ENCODE measurements around the gene EEF1AKMT2. TPM values are rescaled to one million over a fixed set of nuclear protein-coding genes. Genes with fewer than 3 reads are reported as not detected.

The EEF1AKMT2 gene
- total RNA-seq, 2 experiments from 2014 or later, result 24.2 to 25.7 TPM

DNA sequence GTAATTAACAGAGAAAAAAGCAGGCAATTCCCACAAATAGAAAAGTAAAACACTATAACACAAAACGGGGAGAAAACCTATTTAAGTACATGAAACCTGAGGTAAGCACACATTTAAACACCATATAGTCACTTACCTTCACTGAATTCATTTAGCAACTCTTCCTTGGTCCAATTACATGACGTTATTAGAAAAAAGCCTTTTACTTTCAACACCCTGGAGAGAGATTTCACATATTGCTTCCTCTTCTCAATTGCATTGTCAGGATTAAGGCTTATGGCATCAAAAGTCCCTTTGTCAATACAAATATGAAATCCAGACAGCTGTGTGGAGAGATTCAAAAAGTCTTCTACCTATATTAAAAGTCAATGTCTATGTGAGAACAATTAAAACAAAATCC, 26.4 kb downstream of the EEF1AKMT2 start:
- Mint-ChIP-seq H3K4me1 (ENCODE audit: low read depth) (no peaks in the 10 kb centered on the region), H3K4me3 (no peak overlapping the region), H3K27me3 (no peaks in the 10 kb centered on the region), H3K36me3 (ENCODE audit: low read depth) (peaks cover 20% of the 10 kb centered on the region), H3K27ac (no peak overlapping the region), H3K9me3 (no peaks in the 10 kb centered on the region)
- ATAC-seq, result no peak
- TF ChIP-seq, protein P1, sequence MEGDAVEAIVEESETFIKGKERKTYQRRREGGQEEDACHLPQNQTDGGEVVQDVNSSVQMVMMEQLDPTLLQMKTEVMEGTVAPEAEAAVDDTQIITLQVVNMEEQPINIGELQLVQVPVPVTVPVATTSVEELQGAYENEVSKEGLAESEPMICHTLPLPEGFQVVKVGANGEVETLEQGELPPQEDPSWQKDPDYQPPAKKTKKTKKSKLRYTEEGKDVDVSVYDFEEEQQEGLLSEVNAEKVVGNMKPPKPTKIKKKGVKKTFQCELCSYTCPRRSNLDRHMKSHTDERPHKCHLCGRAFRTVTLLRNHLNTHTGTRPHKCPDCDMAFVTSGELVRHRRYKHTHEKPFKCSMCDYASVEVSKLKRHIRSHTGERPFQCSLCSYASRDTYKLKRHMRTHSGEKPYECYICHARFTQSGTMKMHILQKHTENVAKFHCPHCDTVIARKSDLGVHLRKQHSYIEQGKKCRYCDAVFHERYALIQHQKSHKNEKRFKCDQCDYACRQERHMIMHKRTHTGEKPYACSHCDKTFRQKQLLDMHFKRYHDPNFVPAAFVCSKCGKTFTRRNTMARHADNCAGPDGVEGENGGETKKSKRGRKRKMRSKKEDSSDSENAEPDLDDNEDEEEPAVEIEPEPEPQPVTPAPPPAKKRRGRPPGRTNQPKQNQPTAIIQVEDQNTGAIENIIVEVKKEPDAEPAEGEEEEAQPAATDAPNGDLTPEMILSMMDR (IDR thresholded peaks at IDR 0.05), result no peak
- intact Hi-C loops (cut with micrococcal nuclease), result no loop called here
- no peak for DNase-seq
- ChIA-PET CTCF (interaction anchor here (0.8 to 1.8 kb wide), 3 partner anchors 9 to 298 kb away, joined by 3 to 7 read pairs (median 4); no protein-coding TSS in a partner anchor), POLR2A (interaction anchor here (1.0 to 1.5 kb wide), 2 partner anchors 9 to 14 kb away, joined by 3 to 4 read pairs; no protein-coding TSS in a partner anchor)

DNA sequence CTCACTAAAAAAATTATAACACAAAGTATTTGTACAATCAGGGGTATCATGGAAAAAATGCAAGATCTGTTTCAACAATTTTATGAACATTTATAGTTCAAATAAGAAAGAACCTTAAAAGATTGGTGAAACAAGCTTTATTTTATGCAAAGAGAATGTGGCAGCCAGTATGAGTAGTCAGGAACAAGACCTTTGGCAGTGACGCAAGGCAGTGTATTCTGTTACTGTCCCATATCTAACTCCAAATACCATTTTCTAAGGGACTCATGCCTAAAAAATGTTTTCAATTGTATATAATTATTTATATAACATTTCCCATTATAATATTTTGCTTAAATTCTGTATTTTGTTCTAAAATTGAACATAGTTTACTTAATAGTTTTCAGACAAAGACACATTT, 28.4 kb downstream of the EEF1AKMT2 start:
- Mint-ChIP-seq H3K27me3 (no peaks in the 10 kb centered on the region), H3K27ac (no peak overlapping the region), H3K4me3 (no peak overlapping the region), H3K9me3 (no peaks in the 10 kb centered on the region), H3K4me1 (ENCODE audit: low read depth) (no peaks in the 10 kb centered on the region), H3K36me3 (ENCODE audit: low read depth) (peaks cover 23% of the 10 kb centered on the region)
- CTCF ChIA-PET, result interaction anchor here (1.0 to 1.2 kb wide), 2 partner anchors 9 to 233 kb away, joined by 3 read pairs; no protein-coding TSS in a partner anchor
- intact Hi-C loops (cut with micrococcal nuclease), result no loop called here
- DNase-seq, result no peak
- POLR2A ChIA-PET, result interaction anchor here (0.6 kb wide), 1 partner anchor 229 kb away, joined by 3 read pairs; no protein-coding TSS in a partner anchor
- ATAC-seq, result no peak
- TF ChIP-seq, protein P1 (IDR thresholded peaks at IDR 0.05), result no peak

DNA sequence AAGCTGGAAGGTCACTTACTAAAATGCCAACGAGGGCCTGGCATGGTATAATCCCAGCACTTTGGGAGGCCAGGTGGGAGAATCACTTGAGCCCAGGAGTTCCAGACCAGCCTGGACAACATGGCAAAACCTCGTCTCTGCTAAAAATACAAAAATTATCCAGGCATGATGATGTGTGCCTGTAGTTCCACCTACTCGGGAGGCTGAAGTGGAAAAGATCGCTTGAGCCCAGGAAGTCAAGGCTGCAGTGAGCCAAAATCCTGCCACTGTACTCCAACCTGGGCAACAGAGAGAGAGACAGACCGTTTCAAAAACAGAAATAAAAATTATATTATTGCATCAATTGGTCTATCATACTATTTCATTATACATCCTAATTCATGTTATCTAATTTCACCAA, 29.4 kb downstream of the EEF1AKMT2 start:
- H3K36me3 Mint-ChIP-seq (ENCODE audit: low read depth), result peaks cover 21% of the 10 kb centered on the region
- POLR2A ChIA-PET, result interaction anchor here (1.3 kb wide), 1 partner anchor 24 kb away, joined by 4 read pairs; no protein-coding TSS in a partner anchor
- intact Hi-C loops (cut with micrococcal nuclease), result no loop called here
- no peaks in the 10 kb centered on the region for H3K27me3 Mint-ChIP-seq
- TF ChIP-seq, protein P1 (IDR thresholded peaks at IDR 0.05), result no peak
- no peak for DNase-seq
- H3K27ac Mint-ChIP-seq, result no peak overlapping the region
- no peaks in the 10 kb centered on the region for H3K9me3 Mint-ChIP-seq
- H3K4me1 Mint-ChIP-seq (ENCODE audit: low read depth), result no peaks in the 10 kb centered on the region
- no peak for ATAC-seq
- H3K4me3 Mint-ChIP-seq, result no peak overlapping the region
- CTCF ChIA-PET, result interaction anchor here (1.0 to 1.2 kb wide), 2 partner anchors 8 to 232 kb away, joined by 3 read pairs; no protein-coding TSS in a partner anchor

DNA sequence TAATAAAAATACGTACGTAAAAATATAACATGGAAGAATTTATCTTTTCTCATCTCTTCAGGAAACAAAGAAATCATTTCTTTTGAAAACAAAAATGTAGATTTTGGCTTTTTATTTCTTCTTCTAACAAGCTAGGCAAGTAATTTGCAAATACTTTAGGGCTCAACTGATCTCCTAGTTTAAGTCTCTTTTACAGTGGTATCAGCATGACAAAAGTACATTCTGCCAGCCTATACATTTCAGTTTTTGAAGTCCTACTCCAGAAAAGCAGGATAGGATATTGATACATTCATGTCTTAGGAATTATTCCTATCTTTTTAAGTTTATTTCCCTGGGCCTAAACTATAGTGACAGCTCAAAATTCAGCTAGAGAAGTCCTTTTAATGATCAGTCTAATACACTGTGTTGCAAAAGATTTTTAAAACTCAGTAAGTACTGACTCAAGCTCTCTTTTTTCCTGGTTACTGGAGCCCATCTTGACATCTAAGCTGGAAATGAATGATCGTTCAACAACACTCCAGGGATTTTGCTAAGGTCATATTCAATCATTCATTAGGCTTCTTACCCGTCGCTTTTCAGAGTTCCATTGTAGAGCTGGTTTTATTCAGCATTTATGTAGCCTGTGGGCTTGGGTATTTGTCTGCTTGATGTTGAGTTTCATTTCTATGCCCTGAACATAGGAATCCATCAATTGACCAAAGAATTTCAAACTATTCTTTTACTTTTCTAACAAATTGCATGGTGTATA, 35.4 kb downstream of the EEF1AKMT2 start:
- Mint-ChIP-seq H3K36me3 (ENCODE audit: low read depth) (peaks cover 20% of the 10 kb centered on the region), H3K27ac (no peak overlapping the region), H3K4me1 (ENCODE audit: low read depth) (no peaks in the 10 kb centered on the region), H3K4me3 (no peak overlapping the region), H3K9me3 (no peaks in the 10 kb centered on the region), H3K27me3 (no peaks in the 10 kb centered on the region)
- ATAC-seq (no peak), DNase-seq (no peak)
- ChIA-PET CTCF (interaction anchor here (0.8 to 3.3 kb wide), 6 partner anchors 10 to 226 kb away, joined by 3 to 17 read pairs (median 6); no protein-coding TSS in a partner anchor), POLR2A (interaction anchor here (1.1 to 1.3 kb wide), 2 partner anchors 10 kb away, joined by 3 to 4 read pairs; no protein-coding TSS in a partner anchor)
- intact Hi-C loops (cut with micrococcal nuclease), result no loop called here
- TF ChIP-seq, protein P1 (IDR thresholded peaks at IDR 0.05), result no peak

DNA sequence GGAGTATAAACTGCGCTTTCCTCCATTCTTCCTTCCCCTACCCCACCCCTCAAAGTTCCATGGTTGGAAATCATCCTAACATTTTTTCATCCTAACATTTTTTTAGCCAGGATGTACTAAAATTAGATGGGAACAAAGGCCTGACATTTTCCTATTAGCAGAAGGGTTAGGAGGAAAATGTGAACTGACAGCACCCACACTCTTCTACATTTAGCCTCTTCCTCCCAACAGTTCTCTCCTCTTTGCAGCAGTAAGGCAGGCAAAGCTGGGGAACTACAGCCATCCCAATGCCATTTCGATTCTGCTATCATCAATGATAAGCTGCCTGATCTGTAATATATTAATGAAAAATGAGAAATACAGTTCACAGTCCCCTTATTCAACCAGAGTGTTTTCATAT, 36.1 kb downstream of the EEF1AKMT2 start:
- H3K36me3 Mint-ChIP-seq (ENCODE audit: low read depth), result peaks cover 12% of the 10 kb centered on the region
- ATAC-seq (no peak), DNase-seq (no peak)
- H3K9me3 Mint-ChIP-seq, result no peaks in the 10 kb centered on the region
- no peaks in the 10 kb centered on the region for H3K4me1 Mint-ChIP-seq (ENCODE audit: low read depth)
- H3K4me3 Mint-ChIP-seq, result no peak overlapping the region
- no peaks in the 10 kb centered on the region for H3K27me3 Mint-ChIP-seq
- POLR2A ChIA-PET, result interaction anchor here (1.3 kb wide), 1 partner anchor 11 kb away, joined by 4 read pairs; no protein-coding TSS in a partner anchor
- H3K27ac Mint-ChIP-seq, result no peak overlapping the region
- CTCF ChIA-PET, result interaction anchor here (1.2 to 3.3 kb wide), 6 partner anchors 9 to 229 kb away, joined by 3 to 17 read pairs (median 6); no protein-coding TSS in a partner anchor
- TF ChIP-seq, protein P1 (IDR thresholded peaks at IDR 0.05), result no peak
- intact Hi-C loops (cut with micrococcal nuclease), result no loop called here

Measured in activated CD8-positive, alpha-beta T cell treated with anti-CD3 and anti-CD28 coated beads for 36 hours (primary cell).